HepG2 (cell line): ENCODE measurements around the gene AMBRA1. TPM values are rescaled to one million over a fixed set of nuclear protein-coding genes. Genes with fewer than 3 reads are reported as not detected.

ENCODE experiments used
- ARNT2 ChIP-seq: sonication (generic); formaldehyde crosslinking; IDR thresholded peaks from 2 replicates; pipeline ENCODE4 v1.8.0; 2022; ENCODE audit warnings: mild to moderate bottlenecking, low read depth, missing genetic modification reagents, moderate library complexity
- DR1 ChIP-seq: sonication (generic); formaldehyde crosslinking; IDR thresholded peaks from 2 replicates; pipeline ENCODE4 v1.8.0; 2021; ENCODE audit warnings: mild to moderate bottlenecking, missing genetic modification reagents, inconsistent platforms
- GABPA ChIP-seq, 2 experiments: IDR thresholded peaks; 2 replicates each; pipeline ENCODE4 v1.6.1; 2011 to 2016; ENCODE audit warnings: low read depth in 2 of 2, low read length in 1 of 2, missing biosample characterization in 1 of 2, missing genetic modification characterization in 1 of 2
- IKZF1 ChIP-seq: fragments of 450-650 bp; IDR thresholded peaks from 2 replicates; pipeline ENCODE4 v1.7.1; 2016
- RAD21 ChIP-seq: fragments of 450-650 bp; formaldehyde crosslinking; IDR thresholded peaks from 2 replicates; pipeline ENCODE4 v1.5.0; 2020; ENCODE audit warnings: mild to moderate bottlenecking
- RARA ChIP-seq: IDR thresholded peaks from 2 replicates; pipeline ENCODE4 v1.6.1; 2016; ENCODE audit warnings: missing genetic modification reagents, missing compliant biosample characterization
- RXRA ChIP-seq: sonication (generic); formaldehyde crosslinking; IDR thresholded peaks from 2 replicates; pipeline ENCODE4 v1.5.1; 2020; ENCODE audit warnings: missing genetic modification reagents
- SALL1 ChIP-seq: sonication (generic); formaldehyde crosslinking; IDR thresholded peaks from 2 replicates; pipeline ENCODE4 v1.8.0; 2022; ENCODE audit warnings: mild to moderate bottlenecking, missing genetic modification reagents
- SP1 ChIP-seq, 2 experiments: fragments of 450-650 bp in 1 of 2; sonication (generic) in 1 of 2; formaldehyde crosslinking in 1 of 2; IDR thresholded peaks; 2 replicates each; pipeline versions ENCODE4 v1.4.0 to v1.6.1; 2016 to 2020; ENCODE audit warnings: missing genetic modification reagents in 1 of 2
- TAF1 ChIP-seq: sonication (generic); formaldehyde crosslinking; IDR thresholded peaks from 2 replicates; pipeline ENCODE4 v1.4.0; 2020; ENCODE audit warnings: missing genetic modification reagents
- TGIF2 ChIP-seq: IDR thresholded peaks from 2 replicates; pipeline ENCODE4 v1.6.1; 2016; ENCODE audit warnings: control low read depth, missing compliant biosample characterization
- THAP11 ChIP-seq: IDR thresholded peaks from 2 replicates; pipeline ENCODE4 v1.6.1; 2016; ENCODE audit warnings: missing biosample characterization, missing genetic modification reagents
- TMF1 ChIP-seq: sonication (generic); formaldehyde crosslinking; IDR thresholded peaks from 2 replicates; pipeline ENCODE4 v1.8.1; 2022; ENCODE audit warnings: low read depth, missing genetic modification reagents
- ZNF383 ChIP-seq: sonication (generic); formaldehyde crosslinking; IDR thresholded peaks from 2 replicates; pipeline ENCODE4 v1.4.0; 2020; ENCODE audit warnings: missing genetic modification reagents, mild to moderate bottlenecking, borderline replicate concordance
- ZNF782 ChIP-seq: sonication (generic); formaldehyde crosslinking; IDR thresholded peaks from 2 replicates; pipeline ENCODE4 v1.4.0; 2020; ENCODE audit warnings: missing genetic modification reagents, mild to moderate bottlenecking, borderline replicate concordance
- ZNF788 ChIP-seq: sonication (generic); formaldehyde crosslinking; IDR thresholded peaks from 2 replicates; pipeline ENCODE4 v1.5.0; 2020; ENCODE audit warnings: mild to moderate bottlenecking, missing genetic modification reagents, borderline replicate concordance
- ZSCAN31 ChIP-seq: sonication (generic); formaldehyde crosslinking; IDR thresholded peaks from 2 replicates; pipeline ENCODE4 v1.5.0; 2020; ENCODE audit warnings: low read depth, mild to moderate bottlenecking, missing genetic modification reagents
- polyA plus RNA-seq, 8 experiments: library from polyadenylated mRNA; depleted of rRNA in 3 of 8; stranded (reverse) in 7 of 8; unstranded in 1 of 8; fragments of >200 nt; fragmentation: Illumina TruSeq in 4 of 8; extraction: Trizol in 4 of 8; gene quantifications; 2 replicates each; pipeline versions ENCODE4 v1.2.1 to v1.2.3, GENCODE V29; 2011 to 2016; ENCODE audit warnings: low read depth in 4 of 8, missing spikeins in 1 of 8, mixed read lengths in 1 of 8; ENCODE audit not compliant: insufficient read depth in 1 of 8
- total RNA-seq, 5 experiments: library from RNA; depleted of rRNA; stranded (reverse); fragments of >200 nt; fragmentation: Illumina TruSeq; extraction: Trizol; gene quantifications; 2 replicates each; pipeline ENCODE4 v1.2.3, GENCODE V29; 2016; ENCODE audit warnings: low read depth in 1 of 5
- TF ChIP-seq, protein P1 (sequence below): sonication (generic); formaldehyde crosslinking; IDR thresholded peaks from 2 replicates; pipeline ENCODE4 v1.4.0; 2020; ENCODE audit warnings: missing genetic modification reagents, borderline replicate concordance
- TF ChIP-seq, protein P2 (sequence below): sonication (generic); formaldehyde crosslinking; IDR thresholded peaks from 2 replicates; pipeline ENCODE4 v1.4.0; 2020; ENCODE audit warnings: missing genetic modification reagents, borderline replicate concordance
- TF ChIP-seq, protein P3 (sequence below): IDR thresholded peaks from 2 replicates; pipeline ENCODE4 v1.6.1; 2012; ENCODE audit warnings: inconsistent platforms
- TF ChIP-seq, protein P4 (sequence below): sonication (generic); formaldehyde crosslinking; IDR thresholded peaks from 2 replicates; pipeline ENCODE4 v1.5.0; 2020; ENCODE audit warnings: mild to moderate bottlenecking, low read depth, missing genetic modification reagents, borderline replicate concordance

Gene AMBRA1
- total and polyA plus RNA-seq, 2 of the 13 experiments (the other 11 are each of a cell fraction or from before 2014, with no cell fraction given), result 15.7 to 26.0 TPM

DNA sequence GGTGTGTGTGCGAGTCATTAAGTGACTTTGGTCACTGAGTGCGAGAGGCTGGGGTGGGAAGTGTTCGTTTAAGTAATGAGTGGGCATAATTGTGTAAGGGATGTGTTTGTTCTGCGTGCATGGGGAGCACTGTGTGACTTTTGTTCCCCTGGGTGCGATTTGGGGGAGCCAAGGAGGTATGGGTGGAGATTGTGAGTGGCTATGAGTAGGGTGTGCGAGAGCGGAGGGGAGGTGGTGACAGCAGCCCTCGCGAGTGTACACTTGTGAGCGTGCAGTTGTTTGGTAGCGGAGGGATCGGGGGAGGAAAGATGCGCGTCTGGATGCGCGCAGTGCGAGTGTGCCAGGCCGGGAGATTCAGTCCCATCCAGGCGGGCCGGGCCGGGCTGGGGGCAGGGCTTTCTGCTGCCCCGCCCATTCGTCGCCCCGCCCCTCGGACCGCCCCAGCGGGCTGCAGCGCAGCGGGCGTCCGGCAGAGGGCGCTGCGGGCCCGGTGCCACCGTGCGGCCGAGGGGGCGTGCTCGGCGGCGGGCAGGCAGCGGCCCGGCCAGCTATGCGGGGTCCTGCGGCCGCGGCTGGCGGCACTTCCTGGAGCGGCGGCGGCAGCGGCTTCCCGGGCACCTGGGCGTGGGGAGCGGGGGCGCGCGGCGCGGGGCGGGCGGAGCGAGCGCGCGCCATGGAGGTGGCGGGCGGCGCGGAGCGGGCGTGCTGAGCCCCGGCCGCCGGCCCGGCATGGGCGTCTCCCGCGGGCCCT lies 246.8 kb downstream of the AMBRA1 start, which contains the start of gene DGKZ (continued):
- TF ChIP-seq SP1 (IDR thresholded peaks at IDR 0.05) (no peak), SP1 (CRISPR knock-in tag; IDR thresholded peaks at IDR 0.05) (peak; percentile 78), ARNT2 (CRISPR knock-in tag) (peak; percentile 53), TGIF2 (CRISPR knock-in tag) (no peak), GABPA (IDR thresholded peaks at IDR 0.05; ENCODE audit: low read depth, low read length) (peak; percentile 38), GABPA (CRISPR knock-in tag; IDR thresholded peaks at IDR 0.05; ENCODE audit: low read depth) (no peak), TMF1 (CRISPR knock-in tag) (0 out of 2 replicates have a peak, but pooled peaks have one; percentile 48), SALL1 (CRISPR knock-in tag) (0 out of 2 replicates have a peak, but pooled peaks have one; percentile 13), RAD21 (CRISPR knock-in tag) (peak; percentile 77), THAP11 (CRISPR knock-in tag) (peak; percentile 63; the same call in 1 of the 2 replicates), ZNF383 (no peak), ZNF782 (CRISPR knock-in tag) (no peak), IKZF1 (no peak), ZNF788 (peak; percentile 25; the same call in 1 of the 2 replicates), ZSCAN31 (CRISPR knock-in tag) (peak; percentile 42; the same call in 1 of the 2 replicates), DR1 (CRISPR knock-in tag) (peak; percentile 54; the same call in 1 of the 2 replicates), RARA (CRISPR knock-in tag) (0 out of 2 replicates have a peak, but pooled peaks have one; percentile 16), TAF1 (0 out of 2 replicates have a peak, but pooled peaks have one; percentile 16), RXRA (CRISPR knock-in tag) (0 out of 2 replicates have a peak, but pooled peaks have one; percentile 31)
- TF ChIP-seq, protein P1, sequence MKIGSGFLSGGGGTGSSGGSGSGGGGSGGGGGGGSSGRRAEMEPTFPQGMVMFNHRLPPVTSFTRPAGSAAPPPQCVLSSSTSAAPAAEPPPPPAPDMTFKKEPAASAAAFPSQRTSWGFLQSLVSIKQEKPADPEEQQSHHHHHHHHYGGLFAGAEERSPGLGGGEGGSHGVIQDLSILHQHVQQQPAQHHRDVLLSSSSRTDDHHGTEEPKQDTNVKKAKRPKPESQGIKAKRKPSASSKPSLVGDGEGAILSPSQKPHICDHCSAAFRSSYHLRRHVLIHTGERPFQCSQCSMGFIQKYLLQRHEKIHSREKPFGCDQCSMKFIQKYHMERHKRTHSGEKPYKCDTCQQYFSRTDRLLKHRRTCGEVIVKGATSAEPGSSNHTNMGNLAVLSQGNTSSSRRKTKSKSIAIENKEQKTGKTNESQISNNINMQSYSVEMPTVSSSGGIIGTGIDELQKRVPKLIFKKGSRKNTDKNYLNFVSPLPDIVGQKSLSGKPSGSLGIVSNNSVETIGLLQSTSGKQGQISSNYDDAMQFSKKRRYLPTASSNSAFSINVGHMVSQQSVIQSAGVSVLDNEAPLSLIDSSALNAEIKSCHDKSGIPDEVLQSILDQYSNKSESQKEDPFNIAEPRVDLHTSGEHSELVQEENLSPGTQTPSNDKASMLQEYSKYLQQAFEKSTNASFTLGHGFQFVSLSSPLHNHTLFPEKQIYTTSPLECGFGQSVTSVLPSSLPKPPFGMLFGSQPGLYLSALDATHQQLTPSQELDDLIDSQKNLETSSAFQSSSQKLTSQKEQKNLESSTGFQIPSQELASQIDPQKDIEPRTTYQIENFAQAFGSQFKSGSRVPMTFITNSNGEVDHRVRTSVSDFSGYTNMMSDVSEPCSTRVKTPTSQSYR (CRISPR knock-in tag), result no peak
- TF ChIP-seq, protein P2, sequence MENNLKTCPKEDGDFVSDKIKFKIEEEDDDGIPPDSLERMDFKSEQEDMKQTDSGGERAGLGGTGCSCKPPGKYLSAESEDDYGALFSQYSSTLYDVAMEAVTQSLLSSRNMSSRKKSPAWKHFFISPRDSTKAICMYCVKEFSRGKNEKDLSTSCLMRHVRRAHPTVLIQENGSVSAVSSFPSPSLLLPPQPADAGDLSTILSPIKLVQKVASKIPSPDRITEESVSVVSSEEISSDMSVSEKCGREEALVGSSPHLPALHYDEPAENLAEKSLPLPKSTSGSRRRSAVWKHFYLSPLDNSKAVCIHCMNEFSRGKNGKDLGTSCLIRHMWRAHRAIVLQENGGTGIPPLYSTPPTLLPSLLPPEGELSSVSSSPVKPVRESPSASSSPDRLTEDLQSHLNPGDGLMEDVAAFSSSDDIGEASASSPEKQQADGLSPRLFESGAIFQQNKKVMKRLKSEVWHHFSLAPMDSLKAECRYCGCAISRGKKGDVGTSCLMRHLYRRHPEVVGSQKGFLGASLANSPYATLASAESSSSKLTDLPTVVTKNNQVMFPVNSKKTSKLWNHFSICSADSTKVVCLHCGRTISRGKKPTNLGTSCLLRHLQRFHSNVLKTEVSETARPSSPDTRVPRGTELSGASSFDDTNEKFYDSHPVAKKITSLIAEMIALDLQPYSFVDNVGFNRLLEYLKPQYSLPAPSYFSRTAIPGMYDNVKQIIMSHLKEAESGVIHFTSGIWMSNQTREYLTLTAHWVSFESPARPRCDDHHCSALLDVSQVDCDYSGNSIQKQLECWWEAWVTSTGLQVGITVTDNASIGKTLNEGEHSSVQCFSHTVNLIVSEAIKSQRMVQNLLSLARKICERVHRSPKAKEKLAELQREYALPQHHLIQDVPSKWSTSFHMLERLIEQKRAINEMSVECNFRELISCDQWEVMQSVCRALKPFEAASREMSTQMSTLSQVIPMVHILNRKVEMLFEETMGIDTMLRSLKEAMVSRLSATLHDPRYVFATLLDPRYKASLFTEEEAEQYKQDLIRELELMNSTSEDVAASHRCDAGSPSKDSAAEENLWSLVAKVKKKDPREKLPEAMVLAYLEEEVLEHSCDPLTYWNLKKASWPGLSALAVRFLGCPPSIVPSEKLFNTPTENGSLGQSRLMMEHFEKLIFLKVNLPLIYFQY (CRISPR knock-in tag), result peak; percentile 94; the same call in 1 of the 2 replicates
- TF ChIP-seq, protein P3, sequence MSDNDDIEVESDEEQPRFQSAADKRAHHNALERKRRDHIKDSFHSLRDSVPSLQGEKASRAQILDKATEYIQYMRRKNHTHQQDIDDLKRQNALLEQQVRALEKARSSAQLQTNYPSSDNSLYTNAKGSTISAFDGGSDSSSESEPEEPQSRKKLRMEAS, result peak; percentile 58; the same call in 1 of the 2 replicates
- TF ChIP-seq, protein P4, sequence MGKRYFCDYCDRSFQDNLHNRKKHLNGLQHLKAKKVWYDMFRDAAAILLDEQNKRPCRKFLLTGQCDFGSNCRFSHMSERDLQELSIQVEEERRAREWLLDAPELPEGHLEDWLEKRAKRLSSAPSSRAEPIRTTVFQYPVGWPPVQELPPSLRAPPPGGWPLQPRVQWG, result no peak
- TF ChIP-seq, all 625 proteins: peak for 46
